ENCODE measurements around the gene KCNQ1OT1. TPM values are rescaled to one million over a fixed set of nuclear protein-coding genes. Genes with fewer than 3 reads are reported as not detected.

The KCNQ1OT1 gene
- total and polyA plus RNA-seq, 3 experiments from 2014 or later: 0.08 to 0.20 (median 0.20) TPM

DNA sequence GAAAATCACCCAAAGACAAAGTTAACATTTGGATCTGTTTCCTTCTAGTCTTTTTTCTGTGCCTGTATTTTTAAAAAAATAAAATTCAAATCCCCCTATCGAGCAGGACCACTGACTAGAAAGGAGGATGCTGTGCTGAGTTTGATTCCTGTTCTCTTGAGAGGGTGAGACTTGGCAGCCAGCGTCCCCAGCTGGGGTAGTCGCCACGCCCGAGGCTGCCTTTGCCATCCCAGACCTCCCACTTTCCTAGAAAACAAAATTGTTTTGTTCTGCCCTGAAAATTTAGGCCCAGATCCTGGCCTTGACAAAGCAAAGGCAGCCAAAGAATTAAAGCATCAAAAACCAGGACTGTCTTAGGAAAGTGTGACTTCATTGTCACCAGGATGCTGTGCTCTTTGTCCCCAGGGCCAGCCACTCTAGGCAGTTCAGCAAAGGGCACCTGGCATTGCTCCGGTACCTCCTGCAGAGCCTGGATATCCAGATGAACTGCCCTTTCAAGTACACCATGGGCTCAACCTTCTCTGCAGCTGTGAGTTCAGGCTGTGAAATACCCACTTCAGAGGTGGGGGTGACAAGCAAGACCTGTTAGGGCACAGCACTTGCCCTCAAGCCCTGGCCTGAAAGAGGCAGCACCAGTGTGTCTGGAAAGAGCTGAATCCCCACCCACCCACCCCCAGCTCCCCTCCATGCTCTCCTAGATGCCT, 44.6 kb downstream of the KCNQ1OT1 start:
- H3K36me3 ChIP-seq (ENCODE audit: insufficient read depth, low read length): peaks cover 3% of the 10 kb centered on the region
- Mint-ChIP-seq H3K27ac (no peak overlapping the region), H3K27me3 (peaks cover 7 to 8% of the 10 kb centered on the region in 2 donors), H3K4me3 (no peak overlapping the region), H3K36me3 (peaks cover 0 to 22% (median 8%) of the 10 kb centered on the region in 3 donors), H3K4me1 (no peaks in the 10 kb centered on the region), H3K9me3 (peaks cover 12 to 28% (median 14%) of the 10 kb centered on the region in 5 donors)
- H3K27me3 ChIP-seq (ENCODE audit: insufficient read depth, low read length, poor library complexity, severe bottlenecking): no peaks in the 10 kb centered on the region
- no peak for DNase-seq
- POLR2A ChIA-PET: no interaction called here
- H3K9me3 ChIP-seq (ENCODE audit: low read length): no peaks in the 10 kb centered on the region
- CTCF ChIA-PET: no interaction called here
- H3K4me1 ChIP-seq (ENCODE audit: insufficient read depth, low read length): no peaks in the 10 kb centered on the region
- no peak overlapping the region for H3K27ac ChIP-seq (ENCODE audit: low read depth, low read length)
- H3K4me3 ChIP-seq (ENCODE audit: low read length): no peak overlapping the region

DNA sequence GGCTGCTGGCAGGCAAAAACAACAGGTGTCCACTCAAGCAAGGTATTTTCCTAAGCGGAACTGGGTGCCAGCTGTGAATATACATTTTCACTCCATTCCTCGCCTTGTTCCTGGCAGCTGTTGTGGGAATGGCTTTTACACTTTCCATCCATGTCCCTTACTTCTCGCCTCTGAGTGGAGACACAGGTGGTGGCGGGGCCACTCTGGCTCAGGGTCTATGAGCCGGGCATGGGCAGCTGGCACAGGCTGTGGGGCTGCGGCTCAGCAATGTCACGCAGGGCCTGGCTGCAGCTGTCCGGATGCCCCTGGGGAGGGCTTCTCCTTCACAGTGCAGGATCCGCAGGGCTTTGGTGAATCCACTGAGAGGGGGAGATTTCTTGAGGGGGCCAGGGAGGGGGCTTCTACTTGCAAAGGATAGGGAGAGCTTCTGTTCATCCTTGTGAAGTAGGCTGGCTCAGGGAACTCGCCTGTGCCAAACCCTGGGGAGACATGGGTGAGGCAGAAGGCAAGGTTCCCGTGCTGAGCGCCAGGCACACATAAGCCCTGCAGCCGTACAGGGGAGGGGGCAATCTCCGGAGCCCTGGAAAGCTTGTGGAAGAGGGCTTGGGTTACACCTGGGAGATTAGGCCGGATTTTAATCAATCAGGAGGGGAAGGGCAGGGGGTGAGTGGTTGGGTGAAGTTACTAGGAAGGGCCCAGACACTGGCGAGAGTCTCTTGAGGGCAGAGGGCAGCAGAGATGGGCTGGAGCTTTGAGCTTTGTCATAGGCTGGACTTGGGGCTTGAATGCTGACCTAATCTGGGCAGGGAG, 45.7 kb downstream of the KCNQ1OT1 start:
- H3K36me3 ChIP-seq (ENCODE audit: insufficient read depth, low read length): peaks cover 3% of the 10 kb centered on the region
- Mint-ChIP-seq H3K36me3 (peaks cover 4 to 31% (median 11%) of the 10 kb centered on the region in 3 donors), H3K4me3 (no peak overlapping the region), H3K27me3 (peaks cover 7 to 10% of the 10 kb centered on the region in 2 donors), H3K9me3 (peaks cover 18 to 34% (median 24%) of the 10 kb centered on the region in 5 donors), H3K27ac (no peak overlapping the region), H3K4me1 (no peaks in the 10 kb centered on the region)
- ChIA-PET POLR2A (interaction anchor here (0.6 kb wide), 1 partner anchor 142 kb away, joined by 3 read pairs; no protein-coding TSS in a partner anchor), CTCF (no interaction called here)
- peaks cover 5% of the 10 kb centered on the region for H3K9me3 ChIP-seq (ENCODE audit: low read length)
- DNase-seq: no peak
- H3K27me3 ChIP-seq (ENCODE audit: insufficient read depth, low read length, poor library complexity, severe bottlenecking): no peaks in the 10 kb centered on the region
- no peak overlapping the region for H3K4me3 ChIP-seq (ENCODE audit: low read length)
- H3K4me1 ChIP-seq (ENCODE audit: insufficient read depth, low read length): no peaks in the 10 kb centered on the region
- no peak overlapping the region for H3K27ac ChIP-seq (ENCODE audit: low read depth, low read length)

DNA sequence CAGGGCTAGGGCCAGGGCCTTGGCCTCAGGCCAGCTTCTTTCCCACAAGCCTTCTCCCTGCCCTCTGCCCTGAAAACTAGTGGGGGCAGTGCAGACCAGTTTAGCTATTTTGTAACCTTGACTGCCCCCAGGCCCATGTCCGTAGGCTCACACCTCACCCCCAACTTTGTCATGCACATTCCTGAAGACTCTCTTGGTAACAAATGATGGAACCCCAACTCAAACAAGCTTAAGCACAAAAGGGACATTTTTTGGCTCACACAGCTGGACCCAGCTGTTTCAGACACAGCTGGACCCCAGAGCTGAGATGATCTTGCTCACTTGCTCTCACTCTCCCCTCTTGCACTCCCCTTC, 46.6 kb downstream of the KCNQ1OT1 start:
- Mint-ChIP-seq H3K27me3 (peaks cover 7 to 10% of the 10 kb centered on the region in 2 donors), H3K4me1 (no peaks in the 10 kb centered on the region), H3K36me3 (peaks cover 4 to 31% (median 9%) of the 10 kb centered on the region in 3 donors), H3K27ac (no peak overlapping the region), H3K9me3 (peaks cover 23 to 39% (median 31%) of the 10 kb centered on the region in 5 donors), H3K4me3 (no peak overlapping the region)
- peaks cover 7% of the 10 kb centered on the region for H3K9me3 ChIP-seq (ENCODE audit: low read length)
- POLR2A ChIA-PET: no interaction called here
- H3K36me3 ChIP-seq (ENCODE audit: insufficient read depth, low read length): no peaks in the 10 kb centered on the region
- CTCF ChIA-PET: no interaction called here
- no peaks in the 10 kb centered on the region for H3K4me1 ChIP-seq (ENCODE audit: insufficient read depth, low read length)
- H3K4me3 ChIP-seq (ENCODE audit: low read length): no peak overlapping the region
- no peaks in the 10 kb centered on the region for H3K27me3 ChIP-seq (ENCODE audit: insufficient read depth, low read length, poor library complexity, severe bottlenecking)
- H3K27ac ChIP-seq (ENCODE audit: low read depth, low read length): no peak overlapping the region
- no peak for DNase-seq

GRCh38 chr11:2652333-2653197, 47.2 kb downstream of the KCNQ1OT1 start:
- no peaks in the 10 kb centered on the region for H3K27me3 ChIP-seq (ENCODE audit: insufficient read depth, low read length, poor library complexity, severe bottlenecking)
- POLR2A ChIA-PET: no interaction called here
- no peaks in the 10 kb centered on the region for H3K36me3 ChIP-seq (ENCODE audit: insufficient read depth, low read length)
- no peak overlapping the region for H3K4me3 Mint-ChIP-seq
- H3K4me1 Mint-ChIP-seq: no peaks in the 10 kb centered on the region
- H3K27ac ChIP-seq (ENCODE audit: low read depth, low read length): no peak overlapping the region
- peaks cover 28 to 45% (median 38%) of the 10 kb centered on the region in 5 donors for H3K9me3 Mint-ChIP-seq
- DNase-seq: no peak
- H3K4me1 ChIP-seq (ENCODE audit: insufficient read depth, low read length): no peaks in the 10 kb centered on the region
- H3K4me3 ChIP-seq (ENCODE audit: low read length): no peak overlapping the region
- H3K27ac Mint-ChIP-seq: no peak overlapping the region
- peaks cover 7% of the 10 kb centered on the region for H3K9me3 ChIP-seq (ENCODE audit: low read length)
- H3K36me3 Mint-ChIP-seq: peaks cover 4 to 34% (median 10%) of the 10 kb centered on the region in 3 donors
- CTCF ChIA-PET: no interaction called here
- peaks cover 7 to 9% of the 10 kb centered on the region in 2 donors for H3K27me3 Mint-ChIP-seq

- peaks cover 7% of the 10 kb centered on the region for H3K9me3 ChIP-seq (ENCODE audit: low read length)
- no peaks in the 10 kb centered on the region for H3K4me1 ChIP-seq (ENCODE audit: insufficient read depth, low read length)
- Mint-ChIP-seq H3K4me1 (no peaks in the 10 kb centered on the region), H3K27me3 (peaks cover 7 to 11% of the 10 kb centered on the region in 2 donors), H3K36me3 (peaks cover 4 to 41% (median 12%) of the 10 kb centered on the region in 3 donors), H3K27ac (no peak overlapping the region), H3K4me3 (no peak overlapping the region), H3K9me3 (peaks cover 34 to 52% (median 45%) of the 10 kb centered on the region in 5 donors)
- POLR2A ChIA-PET: no interaction called here
- H3K27ac ChIP-seq (ENCODE audit: low read depth, low read length): no peak overlapping the region
- no peak overlapping the region for H3K4me3 ChIP-seq (ENCODE audit: low read length)
- no peaks in the 10 kb centered on the region for H3K27me3 ChIP-seq (ENCODE audit: insufficient read depth, low read length, poor library complexity, severe bottlenecking)
- no peak for DNase-seq
- CTCF ChIA-PET: no interaction called here
- H3K36me3 ChIP-seq (ENCODE audit: insufficient read depth, low read length): no peaks in the 10 kb centered on the region
Observed at GRCh38 chr11:2651826-2652271, 47.9 kb downstream of the KCNQ1OT1 start.

DNA sequence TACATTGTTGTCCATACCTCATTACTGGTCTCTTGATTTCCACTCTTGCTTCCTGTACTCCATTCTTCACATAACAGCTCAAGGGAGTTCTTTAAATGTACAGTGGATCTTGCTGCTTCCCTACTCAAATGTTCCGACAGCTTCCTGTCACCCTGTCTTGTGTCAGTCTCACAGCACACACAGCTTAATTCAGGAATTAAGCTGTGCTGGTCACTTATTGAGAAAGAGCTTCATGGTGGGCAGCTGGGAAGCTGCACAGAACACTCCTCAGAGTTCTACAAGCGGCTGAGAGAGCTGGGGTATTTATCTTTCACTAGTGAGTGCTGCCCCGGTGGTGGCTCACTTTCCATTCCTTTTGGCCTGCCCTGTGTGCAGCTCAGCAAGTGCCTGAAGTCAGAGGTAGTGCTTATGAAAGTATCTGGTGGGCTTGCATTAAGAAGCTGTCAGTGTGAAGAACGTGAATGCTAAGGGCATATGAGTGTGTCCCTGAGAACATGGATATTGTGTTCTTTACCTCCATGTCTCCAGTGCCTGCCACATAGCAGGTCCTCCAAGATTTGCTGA, 48.7 kb downstream of the KCNQ1OT1 start:
- no peak for DNase-seq
- Histone ChIP-seq H3K4me3 (ENCODE audit: low read length) (no peak overlapping the region), H3K27ac (ENCODE audit: low read depth, low read length) (no peak overlapping the region), H3K36me3 (ENCODE audit: insufficient read depth, low read length) (no peaks in the 10 kb centered on the region), H3K4me1 (ENCODE audit: insufficient read depth, low read length) (no peaks in the 10 kb centered on the region), H3K27me3 (ENCODE audit: insufficient read depth, low read length, poor library complexity, severe bottlenecking) (no peaks in the 10 kb centered on the region), H3K9me3 (ENCODE audit: low read length) (peaks cover 7% of the 10 kb centered on the region)
- H3K36me3 Mint-ChIP-seq: peaks cover 4 to 42% (median 12%) of the 10 kb centered on the region in 3 donors
- ChIA-PET CTCF (no interaction called here), POLR2A (no interaction called here)
- H3K27me3 Mint-ChIP-seq: peaks cover 7 to 10% of the 10 kb centered on the region in 2 donors
- peaks cover 34 to 54% (median 47%) of the 10 kb centered on the region in 5 donors for H3K9me3 Mint-ChIP-seq
- no peak overlapping the region for H3K4me3 Mint-ChIP-seq
- no peaks in the 10 kb centered on the region for H3K4me1 Mint-ChIP-seq
- H3K27ac Mint-ChIP-seq: no peak overlapping the region

DNA sequence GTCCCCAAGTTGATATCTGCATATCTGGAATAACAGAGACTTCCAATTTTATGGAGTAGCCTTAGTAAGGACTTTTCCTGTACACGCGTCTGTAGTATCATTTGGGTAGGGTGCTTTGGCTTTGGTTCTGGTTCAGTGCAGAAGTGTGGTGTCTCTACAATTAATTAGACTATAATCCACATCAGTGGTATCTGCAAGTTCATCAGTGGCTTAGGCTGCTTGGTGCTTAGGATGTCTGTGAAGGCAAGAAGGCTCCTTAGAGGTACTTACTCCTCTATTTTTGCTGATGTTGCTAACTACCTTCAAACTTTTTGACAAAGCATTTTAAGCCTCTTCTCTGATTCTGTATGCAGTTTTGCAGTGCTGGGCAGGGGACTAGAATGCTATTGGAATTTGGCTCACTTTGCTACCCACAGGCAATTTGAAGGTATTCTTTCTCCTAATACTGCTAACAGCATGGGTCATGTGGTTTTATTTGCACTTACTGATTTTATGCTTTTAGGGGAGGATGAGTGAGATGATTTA, 49.4 kb downstream of the KCNQ1OT1 start:
- H3K27ac Mint-ChIP-seq: no peak overlapping the region
- POLR2A ChIA-PET: no interaction called here

More for the DNA sequence above, 49.4 kb downstream of the KCNQ1OT1 start:
- Histone ChIP-seq H3K27ac (ENCODE audit: low read depth, low read length) (no peak overlapping the region), H3K9me3 (ENCODE audit: low read length) (peaks cover 7% of the 10 kb centered on the region), H3K27me3 (ENCODE audit: insufficient read depth, low read length, poor library complexity, severe bottlenecking) (no peaks in the 10 kb centered on the region), H3K36me3 (ENCODE audit: insufficient read depth, low read length) (no peaks in the 10 kb centered on the region), H3K4me3 (ENCODE audit: low read length) (no peak overlapping the region), H3K4me1 (ENCODE audit: insufficient read depth, low read length) (no peaks in the 10 kb centered on the region)
- Mint-ChIP-seq H3K9me3 (peaks cover 34 to 59% (median 49%) of the 10 kb centered on the region in 5 donors), H3K4me3 (no peak overlapping the region), H3K27me3 (peaks cover 7 to 9% of the 10 kb centered on the region in 2 donors), H3K36me3 (peaks cover 4 to 37% (median 12%) of the 10 kb centered on the region in 3 donors), H3K4me1 (no peaks in the 10 kb centered on the region)
- no peak for DNase-seq
- CTCF ChIA-PET: no interaction called here

Data from CD8-positive, alpha-beta memory T cell (primary cell).